ENCODE data around the gene CRYGD. TPM values are rescaled to one million over a fixed set of nuclear protein-coding genes. Genes with fewer than 3 reads are reported as not detected.
"Not testable (repeated sequence)": the region's sequence is repeated elsewhere in the genome, so short reads cannot be mapped to it uniquely, and the experiment has no call there.

Gene CRYGD
- total and polyA plus RNA-seq, 2 of the 4 experiments (the other 2 are of a cell fraction) = not detected

DNA sequence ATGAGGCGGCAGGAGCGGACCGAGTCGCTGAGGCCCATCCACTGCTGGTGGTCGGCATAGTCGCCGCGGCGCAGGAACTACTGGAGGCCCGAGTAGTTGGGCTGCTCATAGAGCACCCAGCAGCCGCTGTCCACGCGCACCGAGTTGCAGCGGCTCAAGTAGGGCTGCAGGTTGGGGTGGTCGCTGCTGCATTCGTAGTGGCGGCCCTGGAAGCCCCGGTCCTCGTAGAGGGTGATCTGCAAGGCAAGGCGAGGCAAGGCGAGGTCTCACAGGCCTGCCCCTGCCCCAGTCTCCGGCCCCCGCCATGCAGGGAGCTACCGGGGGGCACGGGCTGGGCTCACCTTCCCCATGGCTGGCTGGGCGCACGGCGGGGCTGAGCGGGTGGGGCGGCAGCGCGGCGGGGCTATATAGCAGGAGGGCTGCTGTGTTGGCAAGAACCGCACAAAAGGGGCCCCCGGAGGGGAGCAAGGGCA lies 12.0 kb downstream of the CRYGD start:
- dilution Hi-C loops (cut with HindIII; ENCODE audit: low sequenced_read_pairs, unreplicated experiment); POLR2A ChIA-PET (ENCODE audit: unreplicated experiment); intact Hi-C loops (cut with micrococcal nuclease); H2AFZ ChIP-seq (replicated peaks; ENCODE audit: low read length, poor library complexity); H2AK9ac ChIP-seq (replicated peaks; ENCODE audit: low read depth, low read length, poor library complexity); H2BK20ac ChIP-seq (ENCODE audit: low read depth, low read length); H3K4me3 ChIP-seq (ENCODE audit: insufficient read depth, low read depth, low read length); H3K27ac ChIP-seq (ENCODE audit: insufficient read depth, low read length); H3K9me3 ChIP-seq (ENCODE audit: control insufficient read depth, insufficient read depth, low read length); H3K4ac ChIP-seq (ENCODE audit: low read depth, low read length); H3K56ac ChIP-seq (ENCODE audit: extremely low read depth, insufficient read depth, low read length); H3K79me1 ChIP-seq (ENCODE audit: low read depth in 1 of 2, low read length in 2 of 2); CTCF ChIA-PET; H2BK15ac ChIP-seq (ENCODE audit: low read depth, low read length); H3K4me2 ChIP-seq (ENCODE audit: low read depth, low read length); DNase-seq; H2AK5ac ChIP-seq (ENCODE audit: low read depth, low read length); H4K20me1 ChIP-seq (ENCODE audit: insufficient read depth, low read length); in situ Hi-C loops (cut with MboI; ENCODE audit: low sequenced_read_pairs); H4K8ac ChIP-seq (ENCODE audit: low read depth in 2 of 2, low read length in 2 of 2); H4K5ac ChIP-seq (ENCODE audit: low read depth, low read length); H2BK5ac ChIP-seq (ENCODE audit: low read depth, low read length, poor library complexity, severe bottlenecking); BruUV-seq (replicated peaks); H3K14ac ChIP-seq (replicated peaks; ENCODE audit: low read depth, low read length); H3K9ac ChIP-seq (ENCODE audit: low read depth, low read length); ATAC-seq (ENCODE audit: low read depth); H4K91ac ChIP-seq (ENCODE audit: insufficient read depth, low read depth, low read length); H2BK120ac ChIP-seq (ENCODE audit: low read depth, low read length); H3K36me3 ChIP-seq (ENCODE audit: control insufficient read depth, insufficient read depth, low read length); H3K9me1 ChIP-seq (ENCODE audit: insufficient read depth, low read length); H3K23ac ChIP-seq (ENCODE audit: low read depth, low read length); H3K18ac ChIP-seq (ENCODE audit: low read depth, low read length); H3K4me1 ChIP-seq (ENCODE audit: control insufficient read depth, insufficient read depth, low read length): not testable (repeated sequence)
- H3K27me3 ChIP-seq (ENCODE audit: control insufficient read depth, insufficient read depth, low read length) = peaks cover 17% of the 10 kb centered on the region
- 17% methylated on average over 17 of the region's 36 CpGs; no CpG with 5 or more reads in 1 of the 2 experiments for WGBS, 2 experiments (ENCODE audit: extremely low coverage in 2 of 2, insufficient read length in 1 of 2)

Data from IMR-90 (cell line).